ENCODE measurements around the gene LAMC3.
"Not testable (repeated sequence)": the region's sequence is repeated elsewhere in the genome, so short reads cannot be mapped to it uniquely, and the experiment has no call there.

LAMC3 gene

DNA sequence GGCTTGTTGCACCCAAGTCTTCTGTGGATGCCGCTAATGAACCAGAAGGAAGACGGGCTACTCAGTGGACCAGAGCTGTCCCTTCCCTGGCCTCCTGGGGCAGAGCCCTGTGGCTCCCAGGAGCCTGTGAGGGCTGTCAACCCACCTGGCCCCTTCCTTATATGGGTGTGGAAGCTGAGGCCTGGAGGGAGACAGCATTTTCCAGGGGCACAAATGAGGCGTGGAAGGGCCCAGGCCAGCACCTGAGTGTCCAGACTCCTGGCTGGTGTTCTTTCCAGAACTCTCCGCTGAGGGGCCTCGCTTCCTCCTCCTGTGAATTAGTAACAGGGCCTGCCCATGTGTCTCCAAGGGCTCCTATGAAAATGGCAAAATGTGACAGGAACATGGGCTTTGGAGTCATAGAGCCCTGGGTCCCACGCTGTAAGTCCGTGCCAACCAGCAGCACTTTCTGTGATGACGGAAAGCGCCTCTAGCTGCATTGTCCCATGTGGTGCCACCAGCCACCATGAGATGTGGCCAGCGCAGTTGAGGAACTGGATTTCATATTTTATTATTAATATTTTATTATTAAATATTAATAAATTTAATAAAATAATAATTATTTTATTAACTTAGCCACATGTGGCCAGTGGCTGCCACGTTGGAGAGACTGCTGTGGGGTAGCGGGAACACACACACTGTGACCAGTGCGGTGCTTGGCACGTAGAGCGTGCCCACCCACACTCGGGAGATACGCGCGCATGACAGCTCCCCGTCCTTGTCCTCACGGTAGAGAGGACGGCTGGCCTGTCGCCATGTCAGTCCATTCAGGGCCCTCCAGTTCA is 18.3 kb downstream of the LAMC3 start:
- no peak overlapping the region for H3K4me3 Mint-ChIP-seq
- DNase-seq (no peak), ATAC-seq (replicated peaks) (no peak)
- peaks cover 14 to 34% of the 10 kb centered on the region in 2 donors for H3K27me3 Mint-ChIP-seq
- H3K4me1 Mint-ChIP-seq (ENCODE audit: low read depth in 2 of 2): no peaks in the 10 kb centered on the region
- H3K27ac Mint-ChIP-seq: no peak overlapping the region
- no peaks in the 10 kb centered on the region for H3K9me3 Mint-ChIP-seq
- no peaks in the 10 kb centered on the region for H3K36me3 Mint-ChIP-seq (ENCODE audit: insufficient read depth)

DNA sequence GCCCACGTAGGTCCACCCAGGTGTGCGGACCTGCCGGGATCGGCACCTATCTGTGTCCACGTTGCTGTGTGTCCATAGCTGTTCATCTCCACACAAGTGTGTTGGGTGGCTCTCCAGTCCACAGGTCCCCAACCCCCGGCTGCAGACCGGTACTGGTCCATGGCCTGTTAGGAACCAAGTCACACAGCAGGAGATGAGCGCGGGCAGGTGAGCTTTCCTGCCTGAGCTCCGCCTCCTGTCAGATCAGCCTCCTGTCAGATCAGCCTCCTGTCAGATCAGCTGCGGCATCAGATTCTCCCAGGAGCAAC is 18.9 kb downstream of the LAMC3 start:
- H3K27me3 Mint-ChIP-seq: peaks cover 12 to 35% of the 10 kb centered on the region in 2 donors
- H3K4me3 Mint-ChIP-seq: no peak overlapping the region
- DNase-seq: no peak
- no peaks in the 10 kb centered on the region for H3K36me3 Mint-ChIP-seq (ENCODE audit: insufficient read depth)
- no peak overlapping the region for H3K27ac Mint-ChIP-seq
- no peaks in the 10 kb centered on the region for H3K4me1 Mint-ChIP-seq (ENCODE audit: low read depth in 2 of 2)
- no peak for ATAC-seq (replicated peaks)
- no peaks in the 10 kb centered on the region for H3K9me3 Mint-ChIP-seq

GRCh38 chr9:131028221-131028884 is 19.4 kb downstream of the LAMC3 start:
- no peak for ATAC-seq (replicated peaks)
- H3K36me3 Mint-ChIP-seq (ENCODE audit: insufficient read depth): no peaks in the 10 kb centered on the region
- no peak for DNase-seq

GRCh38 chr9:131028931-131029573 is 20.1 kb downstream of the LAMC3 start:
- Mint-ChIP-seq H3K4me3 (no peak overlapping the region), H3K36me3 (ENCODE audit: insufficient read depth) (no peaks in the 10 kb centered on the region), H3K4me1 (ENCODE audit: low read depth in 2 of 2) (peaks cover 0 to 3% of the 10 kb centered on the region in 2 donors), H3K9me3 (no peaks in the 10 kb centered on the region), H3K27me3 (peaks cover 18 to 41% of the 10 kb centered on the region in 2 donors), H3K27ac (peak overlapping the region in 1 of 2 donors; percentile 39)
- no peak for DNase-seq
- ATAC-seq (replicated peaks): no peak

More at GRCh38 chr9:131028221-131028884, 19.4 kb downstream of the LAMC3 start:
- Mint-ChIP-seq H3K4me3 (no peak overlapping the region), H3K9me3 (no peaks in the 10 kb centered on the region), H3K27me3 (peaks cover 14 to 36% of the 10 kb centered on the region in 2 donors), H3K27ac (no peak overlapping the region), H3K4me1 (ENCODE audit: low read depth in 2 of 2) (peaks cover 0 to 3% of the 10 kb centered on the region in 2 donors)

DNA sequence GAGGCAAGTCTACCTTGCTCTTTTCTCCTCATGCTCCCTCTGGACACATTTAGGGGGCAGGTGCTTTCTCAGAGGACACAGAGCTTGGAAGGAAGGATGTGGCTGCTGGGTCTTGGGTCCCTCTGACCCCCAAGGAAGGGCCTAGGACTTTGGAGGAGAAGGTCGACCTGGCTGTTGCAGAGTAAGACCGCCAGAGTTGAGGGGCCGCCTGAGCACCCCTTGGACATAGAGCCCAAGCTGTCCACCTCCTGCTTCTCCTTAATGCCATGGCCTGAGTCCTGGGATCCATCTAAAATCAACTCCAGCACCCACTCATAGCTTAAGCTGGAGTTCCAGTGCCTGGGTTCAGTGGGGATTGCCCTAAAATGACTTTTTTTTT is 20.6 kb downstream of the LAMC3 start:
- H3K27me3 Mint-ChIP-seq: peaks cover 18 to 36% of the 10 kb centered on the region in 2 donors
- H3K9me3 Mint-ChIP-seq: no peaks in the 10 kb centered on the region
- DNase-seq (no peak), ATAC-seq (replicated peaks) (no peak)
- no peaks in the 10 kb centered on the region for H3K36me3 Mint-ChIP-seq (ENCODE audit: insufficient read depth)
- peaks cover 0 to 3% of the 10 kb centered on the region in 2 donors for H3K4me1 Mint-ChIP-seq (ENCODE audit: low read depth in 2 of 2)
- H3K4me3 Mint-ChIP-seq: no peak overlapping the region
- H3K27ac Mint-ChIP-seq: peak overlapping the region in 1 of 2 donors; percentile 39

GRCh38 chr9:131030239-131031004 is 21.4 kb downstream of the LAMC3 start:
- H3K36me3 Mint-ChIP-seq (ENCODE audit: insufficient read depth): no peaks in the 10 kb centered on the region
- peaks cover 0 to 3% of the 10 kb centered on the region in 2 donors for H3K4me1 Mint-ChIP-seq (ENCODE audit: low read depth in 2 of 2)
- ATAC-seq (replicated peaks) (no peak), DNase-seq (no peak)
- peaks cover 15 to 36% of the 10 kb centered on the region in 2 donors for H3K27me3 Mint-ChIP-seq
- H3K4me3 Mint-ChIP-seq: no peak overlapping the region
- H3K9me3 Mint-ChIP-seq: no peaks in the 10 kb centered on the region
- no peak overlapping the region for H3K27ac Mint-ChIP-seq

DNA sequence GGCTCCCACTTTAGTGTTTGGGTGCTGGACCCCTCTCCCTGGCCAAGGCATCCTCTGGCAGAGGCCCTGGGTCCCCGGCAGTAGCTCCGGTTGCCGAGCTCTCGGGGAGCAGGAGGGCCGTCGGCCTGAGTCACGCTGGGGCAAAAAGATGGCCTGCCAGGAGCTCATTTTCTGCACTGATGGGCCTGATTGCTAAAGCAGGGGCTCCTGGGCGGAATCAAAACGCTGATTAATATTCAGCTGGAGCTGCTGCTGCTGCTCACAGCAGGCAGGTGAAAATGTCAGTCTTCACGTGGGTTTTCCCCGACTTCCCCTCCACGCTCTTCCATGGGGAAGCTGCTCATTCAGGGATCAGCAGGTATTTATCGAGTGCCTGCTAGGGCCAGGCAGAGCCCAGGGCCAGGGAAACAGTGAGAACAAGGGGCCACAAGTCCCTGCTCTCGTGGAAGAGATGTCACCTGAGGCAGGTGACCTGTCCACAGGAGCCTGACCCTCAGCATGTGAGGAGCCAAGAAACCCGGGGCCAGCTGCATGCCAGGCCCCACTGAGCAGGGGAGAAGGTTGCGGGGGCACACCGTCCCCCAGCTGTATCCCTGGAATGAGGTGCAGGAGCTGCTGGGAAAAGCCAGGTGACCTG is 22.1 kb downstream of the LAMC3 start:
- Mint-ChIP-seq H3K9me3 (no peaks in the 10 kb centered on the region), H3K4me3 (no peak overlapping the region), H3K36me3 (ENCODE audit: insufficient read depth) (no peaks in the 10 kb centered on the region), H3K4me1 (ENCODE audit: low read depth in 2 of 2) (peaks cover 0 to 3% of the 10 kb centered on the region in 2 donors), H3K27ac (no peak overlapping the region), H3K27me3 (peaks cover 16 to 37% of the 10 kb centered on the region in 2 donors)
- ATAC-seq (replicated peaks) (no peak), DNase-seq (no peak)

GRCh38 chr9:131031642-131032005 is 22.6 kb downstream of the LAMC3 start:
- Mint-ChIP-seq H3K27me3 (peaks cover 16 to 41% of the 10 kb centered on the region in 2 donors), H3K4me3 (no peak overlapping the region), H3K4me1 (ENCODE audit: low read depth in 2 of 2) (peaks cover 0 to 3% of the 10 kb centered on the region in 2 donors), H3K9me3 (no peaks in the 10 kb centered on the region), H3K36me3 (ENCODE audit: insufficient read depth) (no peaks in the 10 kb centered on the region), H3K27ac (no peak overlapping the region)
- DNase-seq: no peak
- no peak for ATAC-seq (replicated peaks)

- Mint-ChIP-seq H3K36me3 (ENCODE audit: insufficient read depth) (no peaks in the 10 kb centered on the region), H3K4me3 (no peak overlapping the region), H3K4me1 (ENCODE audit: low read depth in 2 of 2) (peaks cover 0 to 3% of the 10 kb centered on the region in 2 donors), H3K27ac (no peak overlapping the region), H3K9me3 (no peaks in the 10 kb centered on the region), H3K27me3 (peaks cover 20 to 49% of the 10 kb centered on the region in 2 donors)
- no peak for ATAC-seq (replicated peaks)
- no peak for DNase-seq
Observed at GRCh38 chr9:131032384-131032783, 23.4 kb downstream of the LAMC3 start.

DNA sequence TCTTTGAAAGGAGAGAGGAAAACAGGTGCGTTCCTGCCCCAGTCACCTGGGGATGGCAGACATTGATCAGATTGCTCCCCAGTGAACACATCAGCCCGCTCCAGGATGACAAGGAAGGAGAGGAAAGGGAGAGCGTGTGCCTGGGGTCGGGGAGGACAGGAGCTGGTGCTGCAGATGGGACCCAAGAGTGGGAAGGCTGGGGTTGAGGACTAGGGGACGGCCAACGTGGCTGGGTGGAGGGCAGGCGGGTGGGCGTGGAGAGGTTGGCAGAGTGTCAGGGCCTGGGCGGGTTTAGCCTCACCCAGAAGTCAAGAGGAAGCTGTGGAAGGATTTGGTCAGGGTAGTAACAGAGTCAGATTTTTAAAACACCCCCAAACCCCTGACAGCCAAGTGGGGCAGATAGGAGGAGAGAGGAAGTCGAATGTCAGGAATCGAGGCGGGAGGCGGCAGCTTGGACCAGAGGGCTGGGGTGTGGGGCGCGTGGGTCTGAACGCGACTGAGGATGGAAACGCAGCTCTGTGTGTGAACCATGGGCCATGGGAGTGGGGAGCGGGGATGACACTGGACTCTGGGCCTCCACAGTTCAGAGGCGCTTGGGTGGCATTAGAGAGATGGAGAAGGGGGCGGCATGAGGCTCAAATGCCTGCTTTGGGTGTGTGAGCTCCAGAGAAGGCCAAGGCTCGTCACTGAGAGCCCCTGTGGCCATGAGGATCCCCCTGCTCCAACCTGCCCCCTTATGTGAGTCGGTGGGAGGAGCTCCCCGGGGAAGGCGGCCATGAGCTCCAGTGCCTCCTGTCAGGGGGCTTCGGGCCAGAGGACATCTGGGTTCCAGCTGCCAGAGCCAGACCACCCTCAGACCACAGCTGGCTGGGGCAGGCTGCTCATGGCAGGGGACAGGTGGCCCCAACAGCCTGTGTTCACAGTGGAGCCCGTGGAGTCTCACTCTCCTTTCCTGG is 24.6 kb downstream of the LAMC3 start:
- no peak for ATAC-seq (replicated peaks)
- Mint-ChIP-seq H3K27ac (no peak overlapping the region), H3K36me3 (ENCODE audit: insufficient read depth) (no peaks in the 10 kb centered on the region), H3K4me3 (no peak overlapping the region), H3K9me3 (no peaks in the 10 kb centered on the region), H3K4me1 (ENCODE audit: low read depth in 2 of 2) (peaks cover 0 to 3% of the 10 kb centered on the region in 2 donors), H3K27me3 (peaks cover 31 to 60% of the 10 kb centered on the region in 2 donors)
- DNase-seq: no peak

DNA sequence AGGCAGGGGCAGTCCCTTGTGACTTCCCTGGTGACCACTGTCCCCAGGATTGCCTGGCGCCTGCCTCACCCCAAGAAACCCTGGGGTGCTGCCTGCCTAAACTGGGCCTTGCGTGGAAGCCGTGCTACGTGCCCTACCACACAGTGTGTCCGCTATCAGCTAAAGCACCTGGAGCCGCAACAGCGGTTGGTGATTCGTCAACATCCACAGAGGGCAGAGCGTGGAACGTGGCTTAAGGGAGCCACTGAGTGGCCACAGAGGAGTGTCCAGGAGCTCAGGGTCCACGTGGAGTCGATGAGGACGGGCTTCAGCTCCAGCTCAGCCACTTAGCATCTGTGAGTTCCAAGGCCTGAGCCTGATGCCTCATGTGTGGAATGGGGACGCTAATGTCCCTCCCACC is 25.3 kb downstream of the LAMC3 start:
- peaks cover 0 to 3% of the 10 kb centered on the region in 2 donors for H3K4me1 Mint-ChIP-seq (ENCODE audit: low read depth in 2 of 2)
- peaks cover 39 to 62% of the 10 kb centered on the region in 2 donors for H3K27me3 Mint-ChIP-seq
- no peaks in the 10 kb centered on the region for H3K36me3 Mint-ChIP-seq (ENCODE audit: insufficient read depth)
- H3K27ac Mint-ChIP-seq: no peak overlapping the region
- ATAC-seq (replicated peaks) (no peak), DNase-seq (no peak)
- no peak overlapping the region for H3K4me3 Mint-ChIP-seq
- no peaks in the 10 kb centered on the region for H3K9me3 Mint-ChIP-seq

- not testable (repeated sequence) for H3K36me3 Mint-ChIP-seq (ENCODE audit: insufficient read depth); H3K4me3 Mint-ChIP-seq; H3K9me3 Mint-ChIP-seq; ATAC-seq (replicated peaks); H3K4me1 Mint-ChIP-seq (ENCODE audit: low read depth in 2 of 2); H3K27ac Mint-ChIP-seq; DNase-seq
- H3K27me3 Mint-ChIP-seq: peaks cover 42 to 67% of the 10 kb centered on the region in 2 donors
Observed at GRCh38 chr9:131034749-131035148, 25.8 kb downstream of the LAMC3 start.

Measured in effector memory CD8-positive, alpha-beta T cell (primary cell).